DND-41 (cell line): ENCODE results near the gene GALNT1.

Experiments used
- ATAC-seq: fragments of 200-7000 bp; cut with Tn5 transposase; 3 replicates; pipeline ENCODE4 v1.9.1; 2021; ENCODE audit warnings: low read depth; ENCODE audit not compliant: insufficient read depth
- DNase-seq: peaks from one replicate; pipeline ENCODE4 v3.0.0-alpha.2; 2020
- H2AFZ ChIP-seq: 2 replicates; pipeline ENCODE4 v1.6.0; 2012; ENCODE audit warnings: low read depth, low read length
- H3K27ac ChIP-seq: 2 replicates; pipeline ENCODE4 v1.5.1; 2012; ENCODE audit warnings: low read length, inconsistent platforms
- H3K27me3 ChIP-seq: fragments of 200-600 bp; sonication (generic); 2 replicates; pipeline ENCODE4 v1.6.0; 2012; ENCODE audit warnings: low read length, mild to moderate bottlenecking, inconsistent platforms; ENCODE audit not compliant: insufficient read depth, poor library complexity
- H3K36me3 ChIP-seq: 2 replicates; pipeline ENCODE4 v1.5.1; 2012; ENCODE audit warnings: low read length, inconsistent platforms; ENCODE audit not compliant: insufficient read depth
- H3K4me1 ChIP-seq: 2 replicates; pipeline ENCODE4 v1.5.1; 2012; ENCODE audit warnings: mild to moderate bottlenecking, low read length; ENCODE audit not compliant: insufficient read depth
- H3K4me2 ChIP-seq: 2 replicates; pipeline ENCODE4 v1.6.0; 2012; ENCODE audit warnings: mild to moderate bottlenecking, moderate library complexity, low read length, inconsistent platforms; ENCODE audit not compliant: insufficient read depth
- H3K4me3 ChIP-seq, 2 experiments: fragments of 200-600 bp in 1 of 2; shearing (Covaris generic) in 1 of 2; 2 replicates each; pipeline ENCODE4 v1.5.1; 2012 to 2016; ENCODE audit warnings: inconsistent platforms in 2 of 2, low read length in 2 of 2, mild to moderate bottlenecking in 2 of 2, low read depth in 1 of 2, moderate library complexity in 1 of 2
- H3K79me2 ChIP-seq: 2 replicates; pipeline ENCODE4 v1.6.0; 2012; ENCODE audit warnings: low read length, inconsistent platforms; ENCODE audit not compliant: insufficient read depth
- H3K9ac ChIP-seq: 2 replicates; pipeline ENCODE4 v1.6.0; 2012; ENCODE audit warnings: low read depth, mild to moderate bottlenecking, inconsistent platforms, low read length, moderate library complexity
- H3K9me3 ChIP-seq: 2 replicates; pipeline ENCODE4 v1.5.1; 2012; ENCODE audit warnings: low read length, moderate library complexity, mild to moderate bottlenecking, inconsistent platforms; ENCODE audit not compliant: insufficient read depth, severe bottlenecking
- H4K20me1 ChIP-seq: 2 replicates; pipeline ENCODE4 v1.6.0; 2012; ENCODE audit warnings: low read length; ENCODE audit not compliant: insufficient read depth
- CTCF ChIP-seq: IDR thresholded peaks from 2 replicates; pipeline ENCODE4 v1.5.1; 2012; ENCODE audit warnings: borderline replicate concordance, low read length, moderate library complexity, mild to moderate bottlenecking; ENCODE audit not compliant: poor library complexity, severe bottlenecking; ENCODE audit errors: extremely low read depth
- EZH2 ChIP-seq: IDR thresholded peaks from 3 replicates; pipeline ENCODE4 v1.6.1; 2012; ENCODE audit warnings: borderline replicate concordance, low read depth, mild to moderate bottlenecking, moderate library complexity, low read length, inconsistent platforms; ENCODE audit not compliant: severe bottlenecking

Gene GALNT1

GRCh38 chr18:35695384-35695783, 113.8 kb downstream of the GALNT1 start:
- no peaks in the 10 kb centered on the region for H3K79me2 ChIP-seq
- H3K4me1 ChIP-seq: no peaks in the 10 kb centered on the region
- H3K4me3 ChIP-seq: no peak overlapping the region
- TF ChIP-seq EZH2: no peak
- TF ChIP-seq CTCF: no peak
- ATAC-seq: no peak
- peaks cover 37% of the 10 kb centered on the region; the same call in 1 of the 2 replicates for H3K36me3 ChIP-seq
- no peak overlapping the region for H3K27ac ChIP-seq
- no peaks in the 10 kb centered on the region for H3K27me3 ChIP-seq
- no peak overlapping the region for H2AFZ ChIP-seq
- H4K20me1 ChIP-seq: no peaks in the 10 kb centered on the region
- no peak for DNase-seq
- H3K9ac ChIP-seq: no peak overlapping the region
- no peaks in the 10 kb centered on the region for H3K9me3 ChIP-seq
- H3K4me2 ChIP-seq: no peak overlapping the region

GRCh38 chr18:35695803-35696202, 114.3 kb downstream of the GALNT1 start:
- TF ChIP-seq CTCF: no peak
- TF ChIP-seq EZH2: no peak
- Histone ChIP-seq H3K4me1 (no peaks in the 10 kb centered on the region), H3K36me3 (peaks cover 35% of the 10 kb centered on the region; the same call in 1 of the 2 replicates), H4K20me1 (no peaks in the 10 kb centered on the region), H3K27me3 (no peaks in the 10 kb centered on the region), H3K9ac (no peak overlapping the region), H3K27ac (no peak overlapping the region), H3K4me2 (no peak overlapping the region), H3K4me3 (no peak overlapping the region), H3K79me2 (no peaks in the 10 kb centered on the region), H2AFZ (no peak overlapping the region), H3K9me3 (no peaks in the 10 kb centered on the region)
- DNase-seq (no peak), ATAC-seq (no peak)

- no peaks in the 10 kb centered on the region for H3K4me1 ChIP-seq
- H3K36me3 ChIP-seq: peaks cover 31% of the 10 kb centered on the region; the same call in 1 of the 2 replicates
- ATAC-seq: no peak
- no peaks in the 10 kb centered on the region for H4K20me1 ChIP-seq
- H3K27ac ChIP-seq: no peak overlapping the region
- no peaks in the 10 kb centered on the region for H3K79me2 ChIP-seq
- H3K4me2 ChIP-seq: no peak overlapping the region
- no peak overlapping the region for H2AFZ ChIP-seq
- no peak for TF ChIP-seq CTCF
- TF ChIP-seq EZH2: no peak
- no peak overlapping the region for H3K4me3 ChIP-seq
- no peak for DNase-seq
- H3K9me3 ChIP-seq: no peaks in the 10 kb centered on the region
- H3K27me3 ChIP-seq: no peaks in the 10 kb centered on the region
- H3K9ac ChIP-seq: no peak overlapping the region
Observed at GRCh38 chr18:35696307-35696706, 114.8 kb downstream of the GALNT1 start.

GRCh38 chr18:35697869-35698268, 116.3 kb downstream of the GALNT1 start:
- H3K9ac ChIP-seq: no peak overlapping the region
- TF ChIP-seq CTCF (no peak), EZH2 (no peak)
- no peak overlapping the region for H3K4me2 ChIP-seq
- H3K27me3 ChIP-seq: no peaks in the 10 kb centered on the region
- no peak overlapping the region for H3K27ac ChIP-seq
- no peak overlapping the region for H3K4me3 ChIP-seq
- H3K79me2 ChIP-seq: no peaks in the 10 kb centered on the region
- no peaks in the 10 kb centered on the region for H4K20me1 ChIP-seq
- no peak overlapping the region for H2AFZ ChIP-seq
- DNase-seq (no peak), ATAC-seq (no peak)
- no peaks in the 10 kb centered on the region for H3K4me1 ChIP-seq
- no peaks in the 10 kb centered on the region for H3K9me3 ChIP-seq
- H3K36me3 ChIP-seq: peaks cover 17% of the 10 kb centered on the region; the same call in 1 of the 2 replicates
